HG02884 (cell line): ENCODE data around the gene GIT2.
A peak's percentile ranks its signal among the peaks of the same experiment; 100 is the strongest.
"Not testable (repeated sequence)": the region's sequence is repeated elsewhere in the genome, so short reads cannot be mapped to it uniquely, and the experiment has no call there.

Experiments
- ATAC-seq: cut with Tn5 transposase; IDR thresholded peaks from one replicate; pipeline ENCODE4 v1.9.1; 2021; ENCODE audit warnings: mild to moderate bottlenecking, moderate library complexity; ENCODE audit not compliant: unreplicated experiment

Gene GIT2

GRCh38 chr12:109893261-109893995, 102.7 kb downstream of the GIT2 start:
- ATAC-seq, result no peak

- ATAC-seq, result no peak
These were observed 103.4 kb downstream of the GIT2 start for GRCh38 chr12:109892748-109893147.

GRCh38 chr12:109892165-109892715, 103.9 kb downstream of the GIT2 start:
- no peak for ATAC-seq

GRCh38 chr12:109891731-109892130, 104.4 kb downstream of the GIT2 start:
- ATAC-seq, result not testable (repeated sequence)

GRCh38 chr12:109890620-109891170, 105.5 kb downstream of the GIT2 start:
- ATAC-seq, result no peak

GRCh38 chr12:109888179-109889020, 107.8 kb downstream of the GIT2 start:
- ATAC-seq, result no peak

- no peak for ATAC-seq
These were observed 110.6 kb downstream of the GIT2 start for GRCh38 chr12:109885616-109886015.

GRCh38 chr12:109883461-109883860, 112.7 kb downstream of the GIT2 start:
- no peak for ATAC-seq

GRCh38 chr12:109881752-109882151, 114.4 kb downstream of the GIT2 start:
- ATAC-seq, result no peak

- ATAC-seq, result no peak
These were observed 115.2 kb downstream of the GIT2 start for GRCh38 chr12:109880938-109881337.

GRCh38 chr12:109880043-109880931, 115.9 kb downstream of the GIT2 start, which contains the start of gene GLTP:
GLTP (minus strand) TSS chr12:109880541; CDS start chr12:109880374, 167 bp downstream.
- peak; percentile 90 for ATAC-seq
